Ishikawa (cell line): Measurements from ENCODE around the gene B3GAT1.

ENCODE experiments used
- CEBPB ChIP-seq: IDR thresholded peaks from 2 replicates; pipeline ENCODE4 v1.6.1; 2012
- CREB1 ChIP-seq: IDR thresholded peaks from 2 replicates; pipeline ENCODE4 v1.6.1; 2012; ENCODE audit warnings: low read depth
- EGR1 ChIP-seq: IDR thresholded peaks from 2 replicates; pipeline ENCODE4 v1.6.1; 2012
- EP300 ChIP-seq: IDR thresholded peaks from 2 replicates; pipeline ENCODE4 v1.6.1; 2012; ENCODE audit warnings: borderline replicate concordance
- FOXM1 ChIP-seq: IDR thresholded peaks from 2 replicates; pipeline ENCODE4 v1.6.1; 2012; ENCODE audit warnings: low read depth, borderline replicate concordance
- MAX ChIP-seq: IDR thresholded peaks from 2 replicates; pipeline ENCODE4 v1.6.1; 2012
- NFIC ChIP-seq: IDR thresholded peaks from 2 replicates; pipeline ENCODE4 v1.6.1; 2012
- RAD21 ChIP-seq: IDR thresholded peaks from 2 replicates; pipeline ENCODE4 v1.6.1; 2012; ENCODE audit warnings: low read depth
- TAF1 ChIP-seq: IDR thresholded peaks from 2 replicates; pipeline ENCODE4 v1.6.1; 2012; ENCODE audit warnings: low read depth, mild to moderate bottlenecking
- TCF12 ChIP-seq: IDR thresholded peaks from 2 replicates; pipeline ENCODE4 v1.6.1; 2012; ENCODE audit warnings: low read depth
- TEAD4 ChIP-seq: IDR thresholded peaks from 2 replicates; pipeline ENCODE4 v1.6.1; 2012
- USF1 ChIP-seq: IDR thresholded peaks from 2 replicates; pipeline ENCODE4 v1.6.1; 2012
- YY1 ChIP-seq: IDR thresholded peaks from 2 replicates; pipeline ENCODE4 v1.6.1; 2012; ENCODE audit warnings: low read depth
- ZBTB7A ChIP-seq: IDR thresholded peaks from 2 replicates; pipeline ENCODE4 v1.6.1; 2012; ENCODE audit warnings: low read depth
- TF ChIP-seq, protein P1 (sequence below): IDR thresholded peaks from 2 replicates; pipeline ENCODE4 v1.6.1; 2012; ENCODE audit warnings: low read depth, mild to moderate bottlenecking

Gene B3GAT1

GRCh38 chr11:134425816-134426536 lies 13.9 kb upstream of the B3GAT1 start:
- TF ChIP-seq NFIC (no peak), USF1 (no peak), CREB1 (no peak), FOXM1 (no peak), RAD21 (no peak), YY1 (no peak), CEBPB (no peak), TCF12 (no peak), EP300 (no peak), TEAD4 (no peak)
- TF ChIP-seq, protein P1, sequence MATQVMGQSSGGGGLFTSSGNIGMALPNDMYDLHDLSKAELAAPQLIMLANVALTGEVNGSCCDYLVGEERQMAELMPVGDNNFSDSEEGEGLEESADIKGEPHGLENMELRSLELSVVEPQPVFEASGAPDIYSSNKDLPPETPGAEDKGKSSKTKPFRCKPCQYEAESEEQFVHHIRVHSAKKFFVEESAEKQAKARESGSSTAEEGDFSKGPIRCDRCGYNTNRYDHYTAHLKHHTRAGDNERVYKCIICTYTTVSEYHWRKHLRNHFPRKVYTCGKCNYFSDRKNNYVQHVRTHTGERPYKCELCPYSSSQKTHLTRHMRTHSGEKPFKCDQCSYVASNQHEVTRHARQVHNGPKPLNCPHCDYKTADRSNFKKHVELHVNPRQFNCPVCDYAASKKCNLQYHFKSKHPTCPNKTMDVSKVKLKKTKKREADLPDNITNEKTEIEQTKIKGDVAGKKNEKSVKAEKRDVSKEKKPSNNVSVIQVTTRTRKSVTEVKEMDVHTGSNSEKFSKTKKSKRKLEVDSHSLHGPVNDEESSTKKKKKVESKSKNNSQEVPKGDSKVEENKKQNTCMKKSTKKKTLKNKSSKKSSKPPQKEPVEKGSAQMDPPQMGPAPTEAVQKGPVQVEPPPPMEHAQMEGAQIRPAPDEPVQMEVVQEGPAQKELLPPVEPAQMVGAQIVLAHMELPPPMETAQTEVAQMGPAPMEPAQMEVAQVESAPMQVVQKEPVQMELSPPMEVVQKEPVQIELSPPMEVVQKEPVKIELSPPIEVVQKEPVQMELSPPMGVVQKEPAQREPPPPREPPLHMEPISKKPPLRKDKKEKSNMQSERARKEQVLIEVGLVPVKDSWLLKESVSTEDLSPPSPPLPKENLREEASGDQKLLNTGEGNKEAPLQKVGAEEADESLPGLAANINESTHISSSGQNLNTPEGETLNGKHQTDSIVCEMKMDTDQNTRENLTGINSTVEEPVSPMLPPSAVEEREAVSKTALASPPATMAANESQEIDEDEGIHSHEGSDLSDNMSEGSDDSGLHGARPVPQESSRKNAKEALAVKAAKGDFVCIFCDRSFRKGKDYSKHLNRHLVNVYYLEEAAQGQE = no peak

- no peak for TF ChIP-seq YY1
- no peak for TF ChIP-seq MAX
- TF ChIP-seq NFIC = no peak
- no peak for TF ChIP-seq USF1
- TF ChIP-seq CEBPB = no peak
- TF ChIP-seq, protein P1 = no peak
These were observed 13.4 kb upstream of the B3GAT1 start for GRCh38 chr11:134425413-134425812.

- TF ChIP-seq TCF12 (no peak), USF1 (no peak), CEBPB (no peak), TEAD4 (no peak), ZBTB7A (no peak), EGR1 (no peak), YY1 (no peak), RAD21 (no peak), EP300 (no peak), TAF1 (no peak), FOXM1 (no peak), MAX (no peak), CREB1 (no peak), NFIC (no peak)
- TF ChIP-seq, protein P1 = no peak
These were observed 11.1 kb upstream of the B3GAT1 start for GRCh38 chr11:134423106-134423505.
